GM19467 (cell line): ENCODE results near the gene ANKRD60.

Source experiments
- ATAC-seq: cut with Tn5 transposase; IDR thresholded peaks from one replicate; pipeline ENCODE4 v1.9.1; 2021; ENCODE audit warnings: mild to moderate bottlenecking, moderate library complexity; ENCODE audit not compliant: unreplicated experiment

ANKRD60 gene

DNA sequence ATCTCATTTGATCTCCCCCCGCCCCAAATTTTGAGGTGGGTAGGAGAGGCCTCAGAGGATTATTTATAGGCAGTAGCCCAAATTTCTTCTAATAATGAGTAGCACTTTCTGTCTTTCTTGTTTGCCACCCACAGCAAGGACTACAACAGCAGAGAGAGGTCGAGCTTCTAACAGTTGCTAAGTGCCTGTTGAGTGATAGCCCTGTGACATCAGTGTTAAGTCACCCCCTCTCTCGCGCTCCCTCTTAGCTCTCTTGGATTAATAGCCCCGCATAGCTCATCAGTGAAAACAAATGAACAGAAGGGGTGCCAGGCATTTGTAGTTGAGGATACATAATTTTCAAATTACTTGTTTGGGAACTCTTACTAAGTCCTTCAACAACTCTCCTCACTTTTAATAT is 3.5 kb downstream of the ANKRD60 start:
- ATAC-seq = no peak

DNA sequence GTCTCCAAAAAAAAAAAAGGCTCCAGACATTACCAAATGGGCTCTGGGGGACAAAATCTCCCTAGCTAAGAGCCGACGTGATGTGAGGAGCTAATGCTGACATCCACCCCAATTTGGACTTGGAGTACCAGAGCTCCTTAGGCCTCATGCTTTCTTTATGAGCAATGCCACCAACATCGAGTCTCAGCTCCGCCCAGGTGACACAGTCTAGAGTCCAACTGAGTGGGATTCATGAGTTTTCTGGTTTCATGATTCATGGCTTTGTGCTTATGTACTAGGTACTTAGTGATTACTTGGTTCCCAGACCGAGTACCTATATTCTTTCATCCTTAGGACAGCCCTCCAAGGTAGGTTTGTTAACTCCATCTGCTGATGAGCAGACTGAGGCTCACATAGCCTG is 4.4 kb downstream of the ANKRD60 start:
- ATAC-seq = no peak

DNA sequence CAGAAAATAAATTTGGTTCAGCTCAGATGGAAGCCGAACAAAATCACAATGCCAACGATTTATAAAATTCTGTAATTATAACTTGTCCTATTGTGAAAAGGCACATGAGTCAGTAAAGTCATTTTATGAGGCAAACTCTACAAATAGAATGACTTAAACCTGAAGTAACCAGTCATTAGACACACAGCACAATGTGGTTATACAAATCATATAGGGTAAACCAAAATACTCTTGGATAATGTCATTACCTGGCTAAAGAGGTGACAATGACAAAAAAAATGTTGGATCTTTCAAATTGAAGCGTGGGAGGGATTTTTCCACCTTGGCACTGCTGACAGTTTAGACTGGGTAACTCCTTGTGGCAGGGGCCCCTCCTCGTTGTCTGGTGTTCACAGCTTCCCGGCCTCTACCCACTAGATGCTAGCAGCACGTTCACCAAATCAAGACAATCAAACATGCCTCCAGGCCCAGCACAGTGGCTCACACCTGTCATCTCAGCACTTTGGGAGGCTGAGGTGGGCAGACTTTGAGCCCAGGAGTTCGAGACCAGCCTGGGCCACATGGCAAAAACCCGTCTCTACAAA is 5.0 kb downstream of the ANKRD60 start:
- no peak for ATAC-seq

- no peak for ATAC-seq
Observed at GRCh38 chr20:58222446-58222845, 6.0 kb downstream of the ANKRD60 start.

DNA sequence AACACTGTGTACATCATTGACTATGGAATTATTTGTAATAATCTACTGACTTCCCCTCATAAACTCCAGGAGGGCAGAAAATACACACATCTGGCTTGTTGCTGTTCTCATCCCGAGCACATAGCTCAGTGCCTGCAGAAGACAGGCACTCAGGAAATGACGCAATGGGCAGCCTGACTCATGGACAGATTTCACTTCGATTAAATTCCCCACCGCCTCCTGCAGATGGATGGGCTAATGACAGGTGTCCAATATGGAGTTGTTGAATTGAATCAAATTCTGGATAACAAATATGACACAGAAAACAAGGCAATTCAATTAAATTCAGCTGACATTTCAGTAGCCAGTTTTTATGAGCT is 9.1 kb downstream of the ANKRD60 start:
- no peak for ATAC-seq

- ATAC-seq = no peak
Observed at GRCh38 chr20:58218665-58219341, 9.7 kb downstream of the ANKRD60 start.

DNA sequence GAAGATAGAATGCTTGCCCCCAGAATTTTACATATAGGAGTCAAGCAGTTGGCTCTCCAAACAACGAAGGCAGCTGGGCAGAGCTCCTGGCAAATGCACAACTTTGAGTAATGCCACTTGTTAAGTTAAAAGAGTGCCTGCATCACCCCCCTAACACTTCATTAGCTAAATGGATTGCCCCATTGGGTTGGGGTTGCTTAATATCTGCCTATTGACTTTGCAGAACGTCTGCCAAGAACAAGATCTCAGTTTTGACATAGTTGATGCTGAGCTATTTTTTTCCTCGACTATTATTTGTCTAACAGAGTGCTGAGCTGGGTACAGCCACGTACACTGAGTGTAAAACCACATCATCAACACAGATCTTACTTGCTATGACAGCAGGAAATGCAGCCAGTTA is 12.1 kb downstream of the ANKRD60 start:
- ATAC-seq = no peak

DNA sequence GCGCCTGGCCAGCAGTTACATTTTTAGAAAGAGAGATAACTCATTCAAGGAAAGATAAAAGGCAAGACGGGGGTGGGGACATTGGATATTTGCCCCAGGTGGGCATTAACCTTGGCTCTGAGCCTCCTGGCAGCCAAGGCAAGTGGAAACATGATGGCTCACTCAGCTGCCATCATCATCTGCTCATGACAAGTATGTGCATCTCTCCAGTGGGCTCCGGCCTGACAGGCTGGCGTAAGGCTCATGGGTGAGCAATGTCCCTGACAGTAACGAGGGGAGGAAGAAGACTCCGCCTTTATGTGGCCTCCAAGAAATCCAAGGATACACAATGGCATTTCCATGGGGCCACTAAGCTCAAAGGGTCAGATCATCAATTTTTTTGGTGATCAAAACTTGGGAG is 13.3 kb downstream of the ANKRD60 start:
- no peak for ATAC-seq

GRCh38 chr20:58214310-58214709 is 14.1 kb downstream of the ANKRD60 start:
- no peak for ATAC-seq

DNA sequence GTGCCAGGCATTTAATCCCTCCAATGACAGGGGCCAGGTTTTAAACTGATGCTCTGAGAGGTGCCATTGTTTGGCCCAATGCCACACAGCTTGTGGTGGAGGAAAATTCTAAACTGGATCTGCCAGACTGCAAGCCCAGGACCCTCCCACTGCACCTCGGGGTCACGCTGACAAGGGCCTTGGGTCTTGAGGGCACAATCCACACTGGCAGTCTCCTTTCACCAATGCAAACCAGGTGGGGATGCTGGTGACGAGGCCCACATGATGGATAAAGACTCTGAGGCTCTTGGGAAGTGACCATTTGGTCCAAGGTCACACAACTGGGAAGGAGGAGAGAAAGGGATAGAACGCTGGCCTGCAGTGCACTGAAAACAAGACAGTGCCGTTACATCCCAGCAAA is 14.7 kb downstream of the ANKRD60 start:
- ATAC-seq = no peak

DNA sequence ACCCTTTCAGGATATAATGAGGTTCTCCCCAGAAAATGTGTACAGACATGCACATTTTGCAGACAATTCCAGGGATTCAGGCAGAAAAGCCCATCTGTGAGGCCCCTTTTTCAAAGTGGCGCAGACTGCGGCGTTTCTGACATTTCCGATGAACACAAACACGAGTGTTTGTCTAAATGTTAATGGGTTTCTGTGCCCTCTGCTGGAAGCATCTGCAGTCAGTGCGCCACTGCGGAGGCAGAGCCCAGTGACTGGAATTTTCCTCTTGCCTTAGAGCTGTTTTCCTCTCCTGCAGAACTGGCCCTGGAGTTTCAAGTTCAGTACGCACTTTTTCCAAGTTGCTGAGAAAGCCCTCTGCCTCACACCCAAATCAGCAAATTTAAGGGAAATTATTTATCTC is 15.3 kb downstream of the ANKRD60 start:
- no peak for ATAC-seq

GRCh38 chr20:58212636-58213035 is 15.8 kb downstream of the ANKRD60 start:
- ATAC-seq = no peak

DNA sequence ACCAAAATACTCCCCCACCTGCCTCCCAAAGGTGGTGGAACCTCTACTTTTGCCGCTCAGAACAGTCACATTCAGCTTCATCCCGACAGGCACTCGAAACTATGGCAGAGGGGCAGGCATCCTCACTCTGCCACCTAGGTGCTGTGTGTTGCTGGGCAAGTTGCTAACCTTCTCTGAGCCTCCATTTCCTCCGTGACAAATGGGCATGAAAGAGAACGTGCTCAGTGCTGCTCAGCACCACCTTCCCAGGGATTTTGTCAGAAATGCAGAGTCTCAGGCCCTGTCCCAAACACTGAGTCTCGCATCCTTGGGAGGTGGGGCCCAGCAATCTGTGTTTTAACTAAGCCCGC is 18.1 kb downstream of the ANKRD60 start:
- ATAC-seq = no peak

- peak; percentile 79 for ATAC-seq
Observed at GRCh38 chr20:58209652-58210397, 18.6 kb downstream of the ANKRD60 start.

- ATAC-seq = no peak
Observed at GRCh38 chr20:58208944-58209343, 19.5 kb downstream of the ANKRD60 start.

- ATAC-seq = no peak
Observed at GRCh38 chr20:58205850-58206249, 22.6 kb downstream of the ANKRD60 start.

GRCh38 chr20:58202044-58202443 is 26.4 kb downstream of the ANKRD60 start:
- no peak for ATAC-seq

DNA sequence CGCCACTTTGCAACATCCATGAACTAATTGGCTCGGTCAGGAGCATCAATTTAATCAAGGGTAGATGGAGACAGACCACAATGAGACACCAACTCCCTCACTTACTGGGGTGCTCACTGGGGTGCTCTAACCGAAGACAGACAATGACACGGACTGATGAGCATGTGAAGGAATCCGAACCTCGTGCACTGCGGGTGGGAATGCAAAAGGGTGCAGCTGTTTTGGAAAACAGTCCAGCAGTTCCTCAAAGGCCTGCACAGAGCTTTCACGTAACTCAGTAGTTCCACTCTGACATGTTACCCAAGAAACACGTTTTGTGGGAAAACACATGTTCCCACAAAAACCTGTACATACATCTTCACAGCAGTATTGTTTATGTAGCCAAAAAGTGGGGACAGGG is 26.8 kb downstream of the ANKRD60 start:
- ATAC-seq = no peak

- ATAC-seq = no peak
Observed at GRCh38 chr20:58199469-58199868, 29.0 kb downstream of the ANKRD60 start.

DNA sequence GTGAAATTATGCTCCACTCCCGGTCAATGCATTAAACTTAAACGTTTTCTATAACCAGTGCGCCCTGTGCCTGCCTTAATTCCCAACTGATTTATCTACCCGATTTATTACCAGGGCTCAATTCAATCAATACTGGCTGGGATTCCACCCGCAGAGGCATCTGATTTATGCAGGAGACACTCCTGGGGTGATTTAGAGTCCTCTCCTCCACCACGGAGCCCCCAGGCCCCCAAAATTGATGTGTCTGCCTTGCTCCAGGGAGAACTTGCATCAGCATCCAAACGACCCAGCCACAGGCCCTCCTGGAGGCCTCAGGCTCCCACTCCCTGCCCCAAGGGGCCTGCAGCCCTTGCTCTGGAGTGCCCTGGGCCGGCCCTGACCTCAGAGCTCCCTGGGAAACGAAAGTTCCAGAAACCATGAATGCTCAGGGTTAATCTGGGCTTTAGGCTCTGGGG is 29.5 kb downstream of the ANKRD60 start:
- ATAC-seq = no peak

DNA sequence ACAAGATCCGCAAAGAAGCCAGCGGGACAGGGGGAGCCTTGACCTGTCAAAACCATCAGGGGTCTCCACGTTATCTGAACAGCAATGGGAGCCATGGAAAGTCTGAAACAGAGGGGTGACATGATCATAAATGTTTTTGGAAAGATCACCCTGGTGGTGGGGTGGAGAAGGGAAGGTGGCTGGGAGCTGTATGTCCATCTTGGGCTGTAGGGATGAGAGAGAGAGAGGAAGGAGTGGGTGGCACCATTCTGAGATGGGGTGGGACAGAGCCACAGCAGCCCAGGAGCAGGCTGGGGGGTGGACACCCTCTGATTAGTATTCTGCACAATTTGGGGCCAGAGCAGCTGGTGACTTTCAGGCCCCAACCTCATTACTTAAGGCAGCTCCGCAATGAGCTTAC is 30.1 kb downstream of the ANKRD60 start:
- no peak for ATAC-seq

GRCh38 chr20:58197185-58197469 is 31.3 kb downstream of the ANKRD60 start:
- no peak for ATAC-seq
